ENCODE measurements around the gene NFKB1.

The NFKB1 gene

DNA sequence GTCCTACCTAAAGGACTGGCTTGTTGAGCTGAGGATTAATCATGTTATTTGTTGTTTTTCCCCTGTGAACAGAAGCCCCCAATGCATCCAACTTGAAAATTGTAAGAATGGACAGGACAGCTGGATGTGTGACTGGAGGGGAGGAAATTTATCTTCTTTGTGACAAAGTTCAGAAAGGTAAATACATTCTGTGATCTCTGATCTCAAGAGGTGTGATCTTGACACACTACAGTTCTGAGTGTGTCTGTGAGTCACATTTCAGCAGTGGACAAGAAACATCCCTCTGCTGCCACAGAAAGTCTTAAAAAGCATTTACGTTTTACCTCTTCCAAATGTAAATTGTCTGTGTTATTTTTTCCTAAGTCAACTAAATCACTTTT, 79.3 kb downstream of the NFKB1 start:
- TF ChIP-seq CTCF (IDR thresholded peaks at IDR 0.05; ENCODE audit: low read depth, low read length) = no peak
- in situ Hi-C loops (cut with HindIII; ENCODE audit: low sequenced_read_pairs) = no loop called here
- no peak for DNase-seq (ENCODE audit: low read depth, low spot score)
- H3K4me3 ChIP-seq (ENCODE audit: low read depth, low read length) = no peak overlapping the region

DNA sequence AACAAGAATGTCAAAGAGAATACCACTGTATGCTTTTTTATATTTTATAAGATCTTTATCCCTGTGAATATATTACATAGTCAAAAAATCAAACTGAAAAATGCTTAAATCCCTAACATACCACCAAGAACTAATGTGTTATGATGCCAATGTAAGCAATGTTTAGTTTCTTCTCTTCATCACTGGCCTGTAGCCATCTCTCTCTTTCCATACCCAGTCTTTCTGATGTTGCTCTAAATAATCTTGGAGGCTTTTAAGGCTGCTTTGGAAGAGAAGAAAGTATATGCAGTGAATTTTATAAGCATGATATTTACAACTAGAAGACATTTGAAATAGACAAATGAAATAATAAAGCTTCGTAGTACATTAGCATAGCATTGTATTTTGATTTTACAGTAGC, 82.9 kb downstream of the NFKB1 start:
- no peak for DNase-seq (ENCODE audit: low read depth, low spot score)
- H3K4me3 ChIP-seq (ENCODE audit: low read depth, low read length) = no peak overlapping the region
- no peak for TF ChIP-seq CTCF (IDR thresholded peaks at IDR 0.05; ENCODE audit: low read depth, low read length)
- in situ Hi-C loops (cut with HindIII; ENCODE audit: low sequenced_read_pairs) = no loop called here

DNA sequence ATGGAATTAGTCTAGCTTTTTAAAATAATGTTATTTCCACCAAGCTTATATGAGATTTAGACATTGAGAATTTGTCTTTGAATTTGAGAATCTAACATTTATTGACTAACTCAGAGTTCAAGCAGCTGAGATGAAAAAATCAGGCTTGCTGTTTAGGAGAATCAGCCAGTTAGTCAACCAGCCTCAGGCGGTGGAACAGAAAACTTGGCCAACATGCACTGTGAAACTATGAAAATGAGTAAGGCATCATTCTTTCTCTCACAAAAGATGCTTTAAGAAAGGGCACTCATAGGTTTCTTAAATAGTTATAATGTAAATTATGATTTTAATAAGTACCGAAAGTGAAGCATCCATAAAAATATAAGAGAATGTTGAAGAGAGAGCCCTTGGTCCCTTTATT, 84.2 kb downstream of the NFKB1 start:
- H3K4me3 ChIP-seq (ENCODE audit: low read depth, low read length) = no peak overlapping the region
- no peak for TF ChIP-seq CTCF (IDR thresholded peaks at IDR 0.05; ENCODE audit: low read depth, low read length)
- no peak for DNase-seq (ENCODE audit: low read depth, low spot score)
- in situ Hi-C loops (cut with HindIII; ENCODE audit: low sequenced_read_pairs) = no loop called here

GRCh38 chr4:102586002-102586643, 85.0 kb downstream of the NFKB1 start:
- no peak for DNase-seq (ENCODE audit: low read depth, low spot score)
- H3K4me3 ChIP-seq (ENCODE audit: low read depth, low read length) = no peak overlapping the region
- no peak for TF ChIP-seq CTCF (IDR thresholded peaks at IDR 0.05; ENCODE audit: low read depth, low read length)
- in situ Hi-C loops (cut with HindIII; ENCODE audit: low sequenced_read_pairs) = no loop called here

GRCh38 chr4:102586644-102587021, 85.5 kb downstream of the NFKB1 start:
- no peak for DNase-seq (ENCODE audit: low read depth, low spot score)
- H3K4me3 ChIP-seq (ENCODE audit: low read depth, low read length) = no peak overlapping the region
- no peak for TF ChIP-seq CTCF (IDR thresholded peaks at IDR 0.05; ENCODE audit: low read depth, low read length)
- in situ Hi-C loops (cut with HindIII; ENCODE audit: low sequenced_read_pairs) = no loop called here

DNA sequence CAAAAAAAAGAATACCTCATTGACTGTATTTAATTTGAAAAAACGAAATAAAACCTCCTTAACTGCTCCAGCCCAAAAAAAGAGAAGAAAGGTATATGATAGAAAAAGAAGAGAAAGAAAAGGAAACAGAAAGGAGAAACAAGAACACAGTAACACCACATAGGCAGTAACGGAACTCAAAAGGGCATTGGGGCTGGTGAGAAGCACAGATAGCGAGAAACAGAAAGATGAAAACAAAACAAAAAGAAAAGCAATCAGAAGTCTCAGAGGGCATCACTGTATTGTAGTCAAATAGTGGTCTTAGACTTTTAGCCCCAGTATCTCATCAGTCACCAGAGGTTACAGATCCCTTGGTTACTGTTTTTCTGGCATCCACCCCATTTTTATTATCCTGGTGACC, 88.6 kb downstream of the NFKB1 start:
- TF ChIP-seq CTCF (IDR thresholded peaks at IDR 0.05; ENCODE audit: low read depth, low read length) = no peak
- no peak overlapping the region for H3K4me3 ChIP-seq (ENCODE audit: low read depth, low read length)
- in situ Hi-C loops (cut with HindIII; ENCODE audit: low sequenced_read_pairs) = no loop called here

GRCh38 chr4:102592256-102592655, 91.1 kb downstream of the NFKB1 start:
- in situ Hi-C loops (cut with HindIII; ENCODE audit: low sequenced_read_pairs) = no loop called here
- no peak overlapping the region for H3K4me3 ChIP-seq (ENCODE audit: low read depth, low read length)
- DNase-seq (ENCODE audit: low read depth, low spot score) = no peak
- TF ChIP-seq CTCF (IDR thresholded peaks at IDR 0.05; ENCODE audit: low read depth, low read length) = no peak

More for the DNA sequence above, 88.6 kb downstream of the NFKB1 start:
- DNase-seq (ENCODE audit: low read depth, low spot score) = no peak
